NCI-H2171 treated with DMSO at 0.1 percent for 48 hours (cell line): ENCODE results near the gene SMAD5.

Experiments used
- DNase-seq: peaks from one replicate; lab custom pipeline; 2025; lab: John Stamatoyannopoulos, UW

SMAD5 gene

GRCh38 chr5:136155761-136156160 is 23.1 kb downstream of the SMAD5 start:
- DNase-seq: no peak

DNA sequence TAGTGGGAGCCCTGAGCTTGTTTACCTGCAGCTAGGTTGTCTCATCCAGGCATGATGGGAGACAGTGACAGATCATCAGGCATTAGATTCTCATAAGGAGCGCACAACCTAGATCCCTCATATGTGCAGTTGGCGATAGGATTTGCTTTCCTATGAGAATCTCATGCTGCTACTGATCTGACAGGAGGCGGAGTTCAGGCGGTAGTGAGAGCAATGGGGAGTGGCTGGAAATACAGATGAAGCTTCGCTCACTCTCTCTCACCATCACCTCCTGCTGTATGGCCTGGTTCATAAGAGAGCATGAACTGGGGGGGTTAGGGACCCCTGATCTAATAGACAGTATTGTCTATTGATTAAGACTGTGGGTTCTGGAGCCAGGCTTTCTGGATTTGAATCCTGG is 24.9 kb downstream of the SMAD5 start:
- no peak for DNase-seq

DNA sequence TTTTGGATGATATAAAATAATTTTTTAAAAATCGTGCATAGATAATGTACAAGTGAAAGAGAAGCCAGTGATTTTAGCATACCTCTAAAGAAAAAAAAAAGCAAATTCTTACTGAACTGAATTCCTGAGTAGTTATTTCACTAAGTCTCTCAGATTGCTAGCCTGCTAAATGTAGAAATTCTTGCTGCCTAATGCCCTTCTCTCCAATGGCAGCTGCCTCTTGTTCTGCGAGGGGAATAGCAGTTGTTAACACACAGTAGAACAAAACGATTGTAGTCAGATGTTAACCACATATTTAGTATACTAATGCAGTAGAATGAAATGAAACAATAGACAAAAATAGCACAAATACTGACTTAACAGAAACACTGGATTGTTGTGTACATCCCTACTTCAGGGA is 26.8 kb downstream of the SMAD5 start:
- no peak for DNase-seq

GRCh38 chr5:136162008-136162407 is 29.4 kb downstream of the SMAD5 start:
- no peak for DNase-seq

GRCh38 chr5:136164226-136164625 is 31.6 kb downstream of the SMAD5 start:
- no peak for DNase-seq

- no peak for DNase-seq
These were observed 34.3 kb downstream of the SMAD5 start for GRCh38 chr5:136166909-136167308.

GRCh38 chr5:136169218-136169617 is 36.6 kb downstream of the SMAD5 start:
- no peak for DNase-seq

DNA sequence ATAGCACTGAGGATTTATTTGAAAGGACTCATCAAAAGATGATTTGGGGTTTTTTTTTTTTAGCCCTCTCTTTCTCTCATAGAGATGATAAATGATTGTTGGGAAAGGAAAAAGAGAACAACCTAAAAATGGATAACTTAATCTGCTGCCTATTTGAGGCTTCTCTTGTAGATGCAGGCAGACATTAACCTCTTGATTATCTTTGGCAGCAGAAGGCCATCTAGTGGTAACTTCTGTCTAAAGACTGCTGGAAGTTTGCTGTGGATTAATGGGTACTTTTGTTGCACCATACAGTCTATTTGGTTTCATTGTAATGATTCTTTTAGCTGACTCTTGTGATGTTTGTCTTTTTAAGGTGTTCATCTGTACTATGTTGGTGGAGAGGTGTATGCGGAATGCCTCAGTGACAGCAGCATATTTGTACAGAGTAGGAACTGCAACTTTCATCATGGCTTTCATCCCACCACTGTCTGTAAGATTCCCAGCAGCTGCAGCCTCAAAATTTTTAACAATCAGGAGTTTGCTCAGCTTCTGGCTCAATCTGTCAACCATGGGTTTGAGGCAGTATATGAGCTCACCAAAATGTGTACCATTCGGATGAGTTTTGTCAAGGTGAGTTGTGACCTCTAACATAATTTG is 41.5 kb downstream of the SMAD5 start:
- DNase-seq: peak; percentile 38

DNA sequence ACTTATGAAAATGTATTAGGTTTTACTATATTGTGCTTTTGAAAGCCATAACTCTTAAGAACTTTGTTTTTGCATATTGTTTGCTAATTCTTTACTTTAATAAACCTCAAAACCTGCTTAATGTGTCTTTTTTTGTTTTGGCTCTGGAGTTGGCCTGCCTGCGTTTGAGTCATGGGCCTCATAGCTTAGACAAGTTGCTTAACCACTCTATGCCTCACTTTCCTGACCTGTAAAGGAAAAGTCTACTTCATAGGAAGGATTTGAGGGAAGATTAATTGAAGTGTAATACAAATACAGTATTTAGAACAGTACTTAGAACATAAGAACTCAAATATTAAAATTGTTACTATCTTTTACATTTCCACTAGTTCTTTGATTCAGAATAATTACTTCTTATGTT is 50.0 kb downstream of the SMAD5 start:
- DNase-seq: no peak

GRCh38 chr5:136185974-136186665 is 53.5 kb downstream of the SMAD5 start:
- no peak for DNase-seq

DNA sequence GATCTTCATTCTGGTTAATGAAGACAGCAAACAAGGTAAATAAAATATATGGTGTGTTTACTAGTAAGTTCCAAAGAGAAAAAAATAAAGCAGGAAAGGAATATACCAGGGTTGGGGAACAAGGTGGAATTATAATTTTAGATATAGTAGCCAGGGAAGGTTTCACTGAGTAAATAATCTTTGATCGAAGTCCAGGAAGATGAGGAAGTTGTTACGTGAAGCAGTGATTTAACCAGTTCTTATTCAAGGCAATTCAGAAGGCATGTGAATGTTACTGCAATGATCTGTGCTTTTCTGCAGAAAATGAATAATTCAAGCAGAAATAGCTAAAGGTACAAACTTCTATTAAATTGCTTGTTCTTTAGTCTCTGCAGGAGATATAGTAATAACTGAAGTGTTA is 54.2 kb downstream of the SMAD5 start:
- DNase-seq: no peak

GRCh38 chr5:136188859-136189258 is 56.2 kb downstream of the SMAD5 start:
- DNase-seq: no peak

- no peak for DNase-seq
These were observed 57.6 kb downstream of the SMAD5 start for GRCh38 chr5:136190091-136190720.

DNA sequence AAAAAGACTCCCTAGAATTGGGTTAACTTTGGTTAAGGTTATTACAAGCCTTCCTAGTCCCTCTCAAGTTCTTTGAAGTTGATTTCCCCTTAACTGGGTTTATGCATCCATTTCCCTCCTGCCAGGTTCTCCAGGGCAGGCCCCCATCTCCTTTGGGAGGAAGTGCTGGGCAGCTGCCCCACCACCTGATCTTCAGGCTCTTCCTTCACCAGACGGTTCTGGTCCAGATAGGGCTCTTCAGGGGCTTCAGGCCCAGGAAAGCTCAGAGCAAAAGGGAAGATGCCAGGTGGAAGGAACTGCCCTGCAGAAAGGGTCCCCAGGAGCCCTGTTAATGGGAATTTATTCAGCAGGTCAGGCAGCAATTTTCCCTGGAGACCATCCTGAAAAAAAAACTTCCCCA is 58.3 kb downstream of the SMAD5 start:
- no peak for DNase-seq

GRCh38 chr5:136191304-136192014 is 58.8 kb downstream of the SMAD5 start:
- no peak for DNase-seq

DNA sequence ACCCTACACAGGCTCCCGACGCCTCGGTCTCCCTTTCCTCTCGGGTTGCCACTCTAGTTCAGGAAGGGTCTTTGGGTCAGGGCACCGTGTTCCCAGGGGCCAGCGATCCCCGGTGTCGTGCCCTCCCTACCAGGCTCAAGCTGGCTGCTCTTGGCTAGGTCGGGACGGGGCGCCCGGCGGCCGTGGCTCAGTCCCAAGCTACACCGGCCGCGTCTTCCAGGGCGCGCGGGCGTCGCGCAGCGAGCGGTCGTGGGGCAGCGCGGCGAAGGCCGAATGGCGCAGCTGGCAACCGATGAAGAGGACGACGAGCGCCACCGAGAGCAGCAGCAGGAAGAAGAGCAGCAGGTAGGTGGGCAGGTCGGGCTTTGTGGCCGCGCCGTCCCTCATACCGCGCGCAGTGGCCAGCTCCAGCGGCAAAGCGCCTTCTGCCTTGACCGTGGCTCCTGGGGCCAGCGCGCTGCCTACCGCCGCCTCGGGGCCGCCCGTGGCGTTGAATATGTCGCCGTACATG is 59.4 kb downstream of the SMAD5 start:
- DNase-seq: no peak

DNA sequence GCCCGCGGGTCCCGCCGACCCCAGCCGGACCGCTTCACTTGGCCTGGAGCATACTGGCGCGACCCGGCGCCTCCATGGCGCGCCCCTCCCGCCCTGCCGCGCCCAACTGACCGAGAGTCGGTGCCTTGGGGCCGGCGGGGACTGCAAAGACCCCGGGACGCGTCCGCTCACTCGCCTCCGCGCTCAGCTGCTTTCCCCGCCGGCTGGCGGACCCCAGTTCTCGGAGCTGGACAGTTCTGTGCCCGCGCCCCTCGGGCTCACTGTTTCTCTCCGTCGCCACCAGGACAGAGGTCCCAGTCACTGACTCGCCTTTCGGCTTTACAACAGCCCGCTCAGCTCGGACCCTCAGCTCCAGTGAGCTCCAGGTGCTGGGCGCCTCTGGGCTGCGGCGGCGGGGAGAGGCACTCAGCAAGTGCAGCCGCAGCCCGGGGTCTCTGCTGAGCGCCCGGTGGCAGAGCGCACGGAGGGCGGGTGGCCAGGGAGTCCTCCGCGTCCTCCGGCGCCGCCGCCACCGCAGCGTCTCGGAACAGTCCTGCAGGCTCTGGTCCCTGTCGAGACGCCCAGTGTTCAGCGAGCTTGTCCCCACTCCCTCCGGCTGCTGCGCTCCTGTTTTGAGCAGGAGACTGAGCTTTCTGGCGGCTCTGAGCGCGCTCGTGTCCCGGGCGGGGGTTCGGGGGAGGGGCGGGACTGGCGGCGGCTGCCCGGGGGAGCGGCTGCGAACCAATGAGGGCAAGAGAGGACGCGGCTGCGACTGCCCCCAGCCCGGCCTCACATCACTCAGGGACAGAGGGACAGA is 60.1 kb downstream of the SMAD5 start, which contains the start of gene SMIM32:
Gene SMIM32, minus strand, starts transcription at position 637 of the 796 bp plus-strand sequence. CDS start 638 bp downstream, outside the sequence.
- peak; percentile 6 for DNase-seq

GRCh38 chr5:136193322-136193935 is 60.8 kb downstream of the SMAD5 start:
- DNase-seq: no peak

GRCh38 chr5:136194576-136194975 is 61.9 kb downstream of the SMAD5 start:
- no peak for DNase-seq

- no peak for DNase-seq
These were observed 63.6 kb downstream of the SMAD5 start for GRCh38 chr5:136195971-136196820.
